HG03064 (cell line): ENCODE data around the gene MED26.
"Not testable (repeated sequence)": the region's sequence is repeated elsewhere in the genome, so short reads cannot be mapped to it uniquely, and the experiment has no call there.

ENCODE experiments used
- ATAC-seq: cut with Tn5 transposase; IDR thresholded peaks from one replicate; pipeline ENCODE4 v1.9.1; 2021; ENCODE audit warnings: low read depth; ENCODE audit not compliant: unreplicated experiment

MED26 gene

DNA sequence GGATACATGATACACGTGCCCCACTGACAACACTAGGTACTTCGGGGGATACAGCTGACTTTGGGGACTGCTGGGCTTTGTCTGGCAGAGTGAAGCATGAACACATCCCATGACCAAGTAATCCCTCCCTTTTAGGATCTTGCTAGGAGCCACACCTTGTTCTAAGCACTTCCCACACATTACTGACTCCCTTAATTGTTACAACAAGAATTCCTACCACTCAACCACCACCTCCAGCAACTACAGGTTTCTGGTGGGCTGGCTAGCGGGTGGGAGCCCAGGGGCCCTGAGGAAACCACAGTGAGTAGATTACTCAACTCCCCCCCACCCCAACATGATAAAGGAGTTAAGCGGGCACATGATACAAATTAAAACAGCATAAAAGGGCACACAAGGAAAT is 48.6 kb downstream of the MED26 start:
- no peak for ATAC-seq

GRCh38 chr19:16577531-16577985 is 50.4 kb downstream of the MED26 start:
- no peak for ATAC-seq

GRCh38 chr19:16576690-16577530 is 51.1 kb downstream of the MED26 start:
- ATAC-seq, result no peak

DNA sequence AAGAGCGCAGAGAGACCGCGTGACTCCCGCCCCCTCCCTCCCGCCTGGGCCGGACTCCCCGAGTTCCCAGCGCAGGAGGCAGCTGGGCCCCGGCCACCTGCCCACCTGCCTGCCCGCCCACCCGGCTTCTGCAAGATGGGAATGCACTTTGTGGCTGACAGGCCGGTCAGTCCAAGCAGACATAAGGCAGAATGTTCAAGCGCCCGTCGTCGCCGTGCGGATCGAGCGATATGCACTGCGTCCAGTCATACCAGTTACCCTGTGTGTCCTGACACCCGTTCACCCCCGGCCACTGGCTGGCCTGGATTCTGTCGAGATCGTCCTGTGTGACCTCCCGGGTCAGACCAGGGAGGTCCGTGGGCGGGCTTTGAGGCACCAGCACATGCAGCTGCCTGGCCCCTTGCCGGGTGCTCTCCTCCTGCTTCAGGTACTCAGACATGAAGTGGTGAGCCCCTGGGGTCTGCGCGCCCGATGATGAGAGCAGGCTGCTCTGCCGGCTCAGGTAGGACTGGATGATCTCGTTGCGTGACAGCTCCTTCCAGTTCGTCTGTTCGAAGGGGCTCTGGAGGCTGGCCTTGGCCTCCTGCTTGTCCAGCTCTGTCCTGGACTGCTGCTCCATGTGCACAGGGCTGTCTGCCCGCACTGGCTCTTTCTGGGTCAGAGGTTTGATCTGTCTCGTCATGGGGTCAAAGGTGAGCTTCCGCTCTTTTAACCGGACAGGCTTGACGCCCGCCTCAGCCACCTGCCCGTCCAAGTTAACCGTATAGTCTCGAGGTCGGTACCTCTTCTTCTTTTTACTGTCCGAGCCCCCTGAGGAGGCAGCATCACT is 51.9 kb downstream of the MED26 start:
- ATAC-seq, result no peak

DNA sequence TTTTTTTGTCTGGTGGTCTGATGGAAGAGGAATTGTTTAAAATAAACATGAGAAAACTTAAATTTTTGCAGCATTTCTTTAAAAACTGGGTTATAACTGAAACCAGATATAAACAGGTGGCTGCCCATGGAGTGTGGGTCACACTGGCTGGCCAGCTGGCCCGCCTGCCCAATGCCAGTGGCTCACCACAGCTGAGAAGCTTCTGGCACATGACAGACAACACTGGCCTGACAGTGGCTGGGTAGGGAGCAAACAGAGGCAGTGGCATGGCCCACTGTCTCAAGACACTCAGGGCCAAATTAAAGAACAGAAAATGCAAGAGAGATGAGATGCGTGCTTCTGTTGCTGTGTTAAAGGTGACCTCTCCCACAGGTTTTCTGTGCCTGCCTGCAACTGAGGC is 52.7 kb downstream of the MED26 start:
- ATAC-seq, result no peak

DNA sequence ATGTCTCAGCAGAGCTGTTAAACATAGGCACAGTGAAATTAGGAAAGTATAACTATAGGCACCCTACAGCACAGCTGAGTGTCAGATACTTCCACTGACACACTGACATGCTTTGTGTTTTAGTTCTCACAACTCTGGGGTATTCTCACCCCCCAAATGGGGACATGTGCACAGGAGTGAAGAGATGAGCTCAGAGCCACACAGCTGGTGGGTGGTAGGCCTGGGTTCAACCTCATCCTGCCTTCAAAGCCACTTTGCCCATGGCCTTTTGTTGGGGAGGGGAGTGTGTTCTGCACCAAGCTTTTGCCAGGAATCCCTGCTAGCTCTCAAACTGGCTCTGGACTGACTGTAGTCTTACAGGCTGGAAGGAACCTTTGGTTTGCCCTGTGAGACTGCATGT is 54.1 kb downstream of the MED26 start:
- no peak for ATAC-seq

- ATAC-seq, result no peak
These were observed 54.7 kb downstream of the MED26 start for GRCh38 chr19:16573296-16573695.

DNA sequence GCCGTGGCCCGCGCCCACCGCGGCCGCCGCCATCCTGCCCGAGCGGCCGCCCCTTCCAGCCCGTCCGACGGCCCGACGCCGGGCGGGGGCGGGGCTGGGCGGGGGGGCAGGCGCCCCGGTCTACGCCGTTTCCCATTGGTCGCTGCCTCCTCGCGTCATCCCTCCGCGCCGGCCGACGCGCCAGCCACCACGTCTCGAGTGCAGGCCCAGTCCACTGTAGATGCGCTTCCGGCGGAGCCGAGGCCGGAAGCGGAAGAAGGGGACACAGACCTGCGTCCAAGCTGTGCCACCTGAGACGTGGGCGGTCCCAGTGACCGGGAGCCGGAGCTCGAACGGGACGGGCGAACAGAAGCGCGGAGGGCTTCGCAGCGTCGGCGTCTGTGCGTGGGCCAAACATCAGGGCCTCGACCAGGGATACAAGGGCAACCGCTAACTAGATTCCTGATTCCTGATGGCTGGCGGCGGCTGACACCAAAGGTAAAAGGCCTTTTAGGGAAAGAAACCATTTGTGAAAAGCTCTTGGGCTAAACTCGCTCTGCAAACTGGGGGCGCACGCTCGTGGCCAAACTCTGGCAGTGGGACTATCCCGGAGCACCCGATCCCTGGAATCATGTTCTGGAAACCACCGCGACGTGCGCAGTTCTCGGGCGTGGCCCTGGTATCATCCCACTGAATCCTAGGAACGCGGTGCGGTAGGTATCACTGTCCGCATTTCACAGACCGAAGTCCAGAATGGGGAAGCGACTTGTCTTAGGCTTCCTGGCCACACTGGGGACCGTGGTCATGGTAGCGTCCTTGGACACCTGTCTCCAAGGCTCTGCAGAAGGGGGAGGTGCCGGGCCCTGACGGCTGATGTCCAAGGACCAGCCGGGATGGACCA is 55.4 kb downstream of the MED26 start, which contains the start of gene SLC35E1:
Gene SLC35E1 (minus strand): TSS at position 84 of the 880 bp plus-strand sequence. CDS start 51 bp downstream, at position 33.
- ATAC-seq, result peak; percentile 65

DNA sequence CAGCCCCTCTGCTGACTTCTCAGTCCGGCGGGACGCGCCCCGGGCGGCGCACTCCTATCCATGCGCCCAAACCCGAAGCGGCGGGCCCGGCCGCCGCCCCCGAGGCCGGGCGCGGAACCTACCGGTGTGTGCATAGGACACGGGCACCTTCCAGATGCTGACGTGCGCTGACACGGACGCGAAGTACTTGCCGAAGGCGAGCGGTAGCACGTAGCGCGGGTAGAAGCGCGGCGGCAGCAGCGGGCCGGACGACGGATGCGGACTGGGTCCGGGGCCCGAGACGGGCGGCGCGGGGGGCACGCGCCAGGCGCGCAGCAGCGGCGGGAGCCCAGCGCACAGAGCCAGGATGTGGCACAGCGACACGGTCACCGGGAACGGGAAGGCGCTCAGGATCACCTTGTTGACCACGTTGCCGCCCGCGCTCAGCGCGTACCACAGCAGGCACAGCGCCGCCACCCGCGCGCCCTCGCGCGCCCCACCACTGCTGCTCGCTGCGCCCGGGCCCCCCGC is 56.1 kb downstream of the MED26 start:
- peak; percentile 28 for ATAC-seq

DNA sequence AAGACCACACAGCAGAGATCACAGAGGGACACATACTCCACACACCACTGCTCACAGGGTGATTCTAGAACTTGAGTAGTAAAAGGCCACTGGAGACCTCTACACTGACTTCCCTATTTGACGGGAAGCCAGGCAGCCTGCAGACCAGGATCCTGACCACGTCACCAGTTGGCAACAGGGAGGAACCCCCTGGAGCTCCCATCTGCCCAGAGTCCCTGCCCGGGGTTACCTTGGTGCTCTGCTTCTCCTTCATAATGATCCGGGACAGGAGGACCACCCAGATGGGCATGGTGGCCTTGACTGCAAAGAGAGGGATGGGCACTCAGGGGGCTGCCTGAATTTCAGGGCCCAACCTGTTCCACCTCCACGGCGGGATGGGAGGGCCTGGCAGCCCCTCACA is 56.7 kb downstream of the MED26 start:
- peak; percentile 8 for ATAC-seq

GRCh38 chr19:16569609-16570320 is 58.2 kb downstream of the MED26 start:
- no peak for ATAC-seq

DNA sequence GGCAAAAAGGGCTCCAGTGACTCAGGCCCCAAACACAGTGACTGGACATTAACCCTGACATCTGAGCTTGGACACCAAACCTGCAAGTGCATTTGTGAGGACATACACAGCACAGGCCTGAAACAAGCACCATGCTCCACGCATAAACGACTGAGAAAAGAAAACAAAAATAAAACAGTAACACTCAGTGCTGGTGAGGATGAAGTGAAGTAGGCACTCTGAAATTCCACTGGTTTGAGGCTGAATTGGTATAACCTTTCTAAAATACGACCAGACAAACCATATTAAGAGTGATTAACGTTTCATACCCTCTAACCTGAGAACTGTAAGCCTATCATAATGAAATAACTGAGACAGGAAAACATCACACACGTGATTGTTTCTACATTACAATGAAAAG is 61.3 kb downstream of the MED26 start:
- ATAC-seq, result no peak

DNA sequence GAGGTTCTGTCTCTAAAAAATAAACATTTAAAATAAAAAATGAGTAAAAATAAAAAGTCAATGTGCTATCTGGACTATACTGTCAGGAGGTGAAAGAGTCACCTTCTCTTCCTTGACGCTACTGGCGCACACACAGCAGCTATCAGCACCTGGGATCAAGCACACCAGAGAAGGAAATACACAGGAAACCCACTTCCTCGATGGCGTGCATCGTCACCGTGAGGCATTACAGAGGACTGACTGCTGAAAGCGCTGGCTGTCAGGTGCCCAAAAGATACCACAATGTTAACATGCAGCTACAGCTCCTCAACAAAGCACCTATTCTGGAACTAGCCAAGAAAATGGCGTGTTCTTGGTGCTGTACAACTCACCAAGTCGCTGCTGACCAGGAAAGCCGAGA is 61.8 kb downstream of the MED26 start:
- no peak for ATAC-seq

DNA sequence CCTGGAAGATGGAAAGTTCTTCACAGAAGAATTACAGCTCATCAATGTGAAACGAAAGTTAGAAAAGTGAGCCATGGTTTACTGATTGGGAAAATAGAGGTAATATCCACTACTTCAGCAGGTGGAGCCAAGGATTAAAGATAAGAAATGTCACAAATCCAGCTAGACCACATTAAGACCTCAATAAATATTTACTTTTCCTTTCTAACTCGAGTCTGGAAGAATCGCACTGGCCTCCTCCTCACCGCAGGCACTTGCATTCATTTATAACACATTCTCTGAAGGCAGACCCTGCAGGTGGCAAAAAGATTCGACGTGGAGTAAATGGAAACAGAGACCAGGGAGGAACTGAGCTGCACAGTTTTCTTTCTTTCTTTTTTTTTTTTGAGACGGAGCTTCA is 63.2 kb downstream of the MED26 start:
- no peak for ATAC-seq

DNA sequence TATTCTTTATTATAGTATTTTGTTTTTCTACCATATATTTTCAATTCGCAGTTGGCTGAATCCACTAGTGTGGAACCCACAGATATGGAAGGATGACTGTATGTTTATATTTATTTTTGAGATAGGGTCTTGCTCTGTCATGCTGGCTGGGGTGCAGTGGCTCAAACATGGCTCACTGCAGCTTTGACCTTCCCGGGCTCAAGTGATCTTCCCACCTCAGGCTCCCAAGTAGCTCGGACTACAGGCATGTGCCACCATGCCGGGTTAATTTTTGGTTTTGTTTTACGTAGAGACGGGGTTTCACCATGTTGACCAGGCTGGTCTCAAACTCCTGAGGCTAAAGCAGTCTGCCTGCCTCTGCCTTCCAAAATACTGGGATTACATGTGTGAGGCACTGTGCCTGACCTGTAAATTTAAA is 65.4 kb downstream of the MED26 start:
- ATAC-seq, result no peak

DNA sequence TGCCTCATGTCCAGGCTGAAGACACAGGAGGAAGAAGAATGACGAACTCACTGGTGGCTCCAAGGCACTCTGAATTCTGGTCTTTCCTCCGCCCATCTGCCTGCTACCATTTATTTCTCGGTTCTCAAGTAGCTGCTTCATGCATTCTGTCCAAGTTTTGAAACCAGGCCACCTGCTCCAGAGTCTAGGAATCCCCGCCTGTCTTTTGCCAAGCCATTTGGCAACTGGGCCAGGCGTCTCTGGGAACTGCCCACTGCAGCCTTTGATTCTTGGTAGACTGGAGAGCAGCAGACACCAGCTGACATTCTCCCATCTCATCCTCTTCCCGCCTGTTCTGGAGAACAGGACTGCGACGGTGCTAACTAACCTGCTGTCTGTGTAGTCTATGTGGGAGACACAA is 66.6 kb downstream of the MED26 start:
- no peak for ATAC-seq

DNA sequence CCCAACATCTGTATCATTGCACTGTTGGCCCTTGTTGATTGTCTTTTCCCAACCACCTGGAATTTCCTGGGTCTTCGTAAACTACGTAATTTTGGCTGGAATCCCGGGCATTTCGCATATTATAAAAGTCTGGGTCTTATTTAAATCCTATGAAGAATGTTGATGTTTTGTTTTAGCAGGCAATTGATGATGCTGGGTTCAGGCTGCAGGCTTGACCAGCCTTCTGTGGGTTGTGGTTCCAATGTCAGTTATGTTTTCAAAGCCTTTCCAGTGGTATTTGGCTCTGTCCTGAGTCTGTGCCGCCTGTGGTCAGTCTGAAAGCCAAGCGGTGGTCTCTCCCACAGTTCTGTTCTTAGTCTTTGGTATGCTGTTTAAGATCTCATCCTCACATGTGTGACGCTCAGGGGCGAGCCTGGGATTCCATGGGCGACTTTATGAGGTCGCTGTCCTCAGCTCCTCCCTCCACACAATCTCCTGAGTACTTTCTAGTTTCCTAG is 68.2 kb downstream of the MED26 start:
- no peak for ATAC-seq

DNA sequence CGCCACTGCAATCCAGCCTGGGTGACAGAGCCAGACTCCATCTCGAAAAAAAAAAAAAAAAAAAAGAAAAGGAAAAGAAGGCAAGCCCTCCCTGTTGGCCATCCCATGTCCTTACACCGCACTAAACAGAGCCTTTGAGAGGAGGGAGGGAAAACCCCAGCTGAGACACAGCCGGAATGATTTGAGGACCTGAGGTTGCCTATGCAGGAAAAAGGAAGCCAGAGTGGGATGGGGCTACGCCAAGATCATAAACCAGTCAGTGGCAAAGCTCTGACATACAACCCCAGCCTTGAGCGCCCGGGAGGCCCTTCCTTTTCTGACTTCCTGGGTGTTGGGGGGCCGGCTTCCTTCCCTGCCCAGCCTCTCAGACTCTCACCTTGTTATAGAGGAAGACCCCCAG is 73.2 kb downstream of the MED26 start:
- ATAC-seq, result no peak

GRCh38 chr19:16551902-16552301 is 76.1 kb downstream of the MED26 start:
- ATAC-seq, result not testable (repeated sequence)

GRCh38 chr19:16548956-16549355 is 79.0 kb downstream of the MED26 start:
- no peak for ATAC-seq
